Loucy (cell line): ENCODE results near the gene GABRA1.

Experiments
- H2AFZ ChIP-seq: fragments of 200-600 bp; sonication (generic); 2 replicates; pipeline ENCODE4 v1.6.0; 2016; ENCODE audit warnings: antibody characterized with exemption, mild to moderate bottlenecking, low read length, moderate library complexity
- H3F3A ChIP-seq: fragments of 200-600 bp; 2 replicates; pipeline ENCODE4 v1.6.0; 2016; ENCODE audit warnings: antibody characterized with exemption, low read depth, mild to moderate bottlenecking
- H3K27me3 ChIP-seq: fragments of 200-600 bp; sonication (generic); 2 replicates; pipeline ENCODE4 v1.6.1; 2014; ENCODE audit warnings: low read length, mild to moderate bottlenecking; ENCODE audit not compliant: insufficient read depth, poor library complexity, severe bottlenecking
- H3K36me3 ChIP-seq: fragments of 200-600 bp; sonication (generic); 2 replicates; pipeline ENCODE4 v1.6.1; 2016; ENCODE audit warnings: low read length; ENCODE audit not compliant: insufficient read depth
- H3K4me1 ChIP-seq: fragments of 200-600 bp; sonication (generic); 2 replicates; pipeline ENCODE4 v1.5.1; 2014; ENCODE audit warnings: low read length, mild to moderate bottlenecking; ENCODE audit not compliant: insufficient read depth, poor library complexity, severe bottlenecking
- H3K4me2 ChIP-seq: fragments of 200-600 bp; sonication (generic); 2 replicates; pipeline ENCODE4 v1.6.0; 2014; ENCODE audit warnings: antibody characterized with exemption, low read length, low read depth, mild to moderate bottlenecking; ENCODE audit not compliant: poor library complexity, severe bottlenecking
- H3K4me3 ChIP-seq: fragments of 200-600 bp; sonication (generic); 2 replicates; pipeline ENCODE4 v1.5.1; 2014; ENCODE audit warnings: low read length, mild to moderate bottlenecking, mixed read lengths; ENCODE audit not compliant: poor library complexity, severe bottlenecking
- H3K79me2 ChIP-seq: fragments of 200-600 bp; sonication (generic); 2 replicates; pipeline ENCODE4 v1.6.1; 2014; ENCODE audit warnings: low read length; ENCODE audit not compliant: insufficient read depth
- H3K9ac ChIP-seq: fragments of 200-600 bp; sonication (generic); 2 replicates; pipeline ENCODE4 v1.6.0; 2014; ENCODE audit warnings: mild to moderate bottlenecking, low read depth, low read length, moderate library complexity; ENCODE audit not compliant: poor library complexity, severe bottlenecking
- H3K9me2 ChIP-seq: fragments of 200-600 bp; sonication (generic); replicated peaks from 2 replicates; pipeline ENCODE4 v1.6.1; 2016; ENCODE audit warnings: low read depth, low read length, mixed read lengths
- H3K9me3 ChIP-seq: fragments of 200-600 bp; sonication (generic); 2 replicates; pipeline ENCODE4 v1.6.1; 2014; ENCODE audit warnings: mild to moderate bottlenecking, antibody characterized with exemption, low read length, low read depth; ENCODE audit not compliant: insufficient read depth
- H4K20me1 ChIP-seq: fragments of 200-600 bp; sonication (generic); 2 replicates; pipeline ENCODE4 v1.6.0; 2014; ENCODE audit warnings: antibody characterized with exemption, low read length, mild to moderate bottlenecking; ENCODE audit not compliant: insufficient read depth, poor library complexity, severe bottlenecking
- EZH2phosphoT487 ChIP-seq: fragments of 200-600 bp; IDR thresholded peaks from 2 replicates; pipeline ENCODE4 v1.6.1; 2018; ENCODE audit warnings: antibody characterized with exemption, mild to moderate bottlenecking, moderate library complexity, borderline replicate concordance
- TF ChIP-seq, protein P1 (sequence below): fragments of 200-600 bp; sonication (generic); conservative IDR thresholded peaks from 2 replicates; pipeline ENCODE4 v1.5.1; 2014; ENCODE audit warnings: mild to moderate bottlenecking, antibody characterized with exemption, low read length

GABRA1 gene

DNA sequence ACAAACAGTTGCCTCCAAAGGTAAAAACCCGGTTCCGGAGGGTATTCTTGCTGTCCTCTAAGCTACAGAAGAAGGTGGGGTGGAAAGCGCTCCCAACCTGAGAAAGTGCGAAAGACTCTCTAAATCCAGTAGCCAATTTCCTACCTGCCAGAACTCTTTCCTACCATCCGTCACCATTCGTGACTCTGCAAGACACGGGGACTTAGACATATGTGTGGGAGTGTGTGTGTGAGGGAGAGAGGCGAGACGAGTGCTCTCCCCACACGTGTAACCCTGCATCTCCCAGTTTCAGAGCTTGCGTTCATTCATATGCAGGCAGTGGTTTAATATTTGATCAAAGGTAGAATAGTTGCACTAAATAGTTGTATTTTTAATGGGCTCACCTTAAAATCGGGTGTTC is 473 bp upstream of the GABRA1 start:
- Histone ChIP-seq H3K4me1 (no peaks in the 10 kb centered on the region), H3K4me3 (no peak overlapping the region), H3F3A (no peaks in the 10 kb centered on the region), H3K79me2 (no peaks in the 10 kb centered on the region), H3K36me3 (no peaks in the 10 kb centered on the region), H3K27me3 (no peaks in the 10 kb centered on the region), H3K9me3 (no peaks in the 10 kb centered on the region), H3K4me2 (no peak overlapping the region), H3K9ac (no peak overlapping the region), H3K9me2 (no peaks in the 10 kb centered on the region), H2AFZ (no peak overlapping the region), H4K20me1 (no peaks in the 10 kb centered on the region)
- TF ChIP-seq EZH2phosphoT487, result no peak
- TF ChIP-seq, protein P1, sequence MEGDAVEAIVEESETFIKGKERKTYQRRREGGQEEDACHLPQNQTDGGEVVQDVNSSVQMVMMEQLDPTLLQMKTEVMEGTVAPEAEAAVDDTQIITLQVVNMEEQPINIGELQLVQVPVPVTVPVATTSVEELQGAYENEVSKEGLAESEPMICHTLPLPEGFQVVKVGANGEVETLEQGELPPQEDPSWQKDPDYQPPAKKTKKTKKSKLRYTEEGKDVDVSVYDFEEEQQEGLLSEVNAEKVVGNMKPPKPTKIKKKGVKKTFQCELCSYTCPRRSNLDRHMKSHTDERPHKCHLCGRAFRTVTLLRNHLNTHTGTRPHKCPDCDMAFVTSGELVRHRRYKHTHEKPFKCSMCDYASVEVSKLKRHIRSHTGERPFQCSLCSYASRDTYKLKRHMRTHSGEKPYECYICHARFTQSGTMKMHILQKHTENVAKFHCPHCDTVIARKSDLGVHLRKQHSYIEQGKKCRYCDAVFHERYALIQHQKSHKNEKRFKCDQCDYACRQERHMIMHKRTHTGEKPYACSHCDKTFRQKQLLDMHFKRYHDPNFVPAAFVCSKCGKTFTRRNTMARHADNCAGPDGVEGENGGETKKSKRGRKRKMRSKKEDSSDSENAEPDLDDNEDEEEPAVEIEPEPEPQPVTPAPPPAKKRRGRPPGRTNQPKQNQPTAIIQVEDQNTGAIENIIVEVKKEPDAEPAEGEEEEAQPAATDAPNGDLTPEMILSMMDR, result no peak

DNA sequence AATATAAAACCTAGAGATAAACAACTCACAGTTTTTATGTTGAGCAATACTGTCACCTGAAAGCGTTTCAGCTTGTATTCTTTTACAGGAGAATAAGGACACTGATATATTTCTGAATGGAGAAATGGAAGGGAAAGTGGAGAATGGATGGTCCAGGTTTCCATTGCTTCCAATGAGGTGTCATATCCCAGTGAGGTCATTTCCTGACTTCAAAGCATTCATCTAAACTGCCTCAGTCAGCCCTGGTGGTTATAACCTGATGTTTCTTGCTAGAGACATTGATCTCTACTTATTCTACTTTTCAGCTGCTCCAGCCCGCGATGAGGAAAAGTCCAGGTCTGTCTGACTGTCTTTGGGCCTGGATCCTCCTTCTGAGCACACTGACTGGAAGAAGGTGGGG is 2.6 kb downstream of the GABRA1 start:
- no peak overlapping the region for H2AFZ ChIP-seq
- no peaks in the 10 kb centered on the region for H3K27me3 ChIP-seq
- no peaks in the 10 kb centered on the region for H3K9me2 ChIP-seq
- no peaks in the 10 kb centered on the region for H4K20me1 ChIP-seq
- no peaks in the 10 kb centered on the region for H3K9me3 ChIP-seq
- no peak overlapping the region for H3K4me2 ChIP-seq
- TF ChIP-seq, protein P1, result no peak
- TF ChIP-seq EZH2phosphoT487, result no peak
- H3K4me3 ChIP-seq, result no peak overlapping the region
- no peak overlapping the region for H3K9ac ChIP-seq
- no peaks in the 10 kb centered on the region for H3K4me1 ChIP-seq
- no peaks in the 10 kb centered on the region for H3K79me2 ChIP-seq
- H3K36me3 ChIP-seq, result no peaks in the 10 kb centered on the region
- no peaks in the 10 kb centered on the region for H3F3A ChIP-seq

DNA sequence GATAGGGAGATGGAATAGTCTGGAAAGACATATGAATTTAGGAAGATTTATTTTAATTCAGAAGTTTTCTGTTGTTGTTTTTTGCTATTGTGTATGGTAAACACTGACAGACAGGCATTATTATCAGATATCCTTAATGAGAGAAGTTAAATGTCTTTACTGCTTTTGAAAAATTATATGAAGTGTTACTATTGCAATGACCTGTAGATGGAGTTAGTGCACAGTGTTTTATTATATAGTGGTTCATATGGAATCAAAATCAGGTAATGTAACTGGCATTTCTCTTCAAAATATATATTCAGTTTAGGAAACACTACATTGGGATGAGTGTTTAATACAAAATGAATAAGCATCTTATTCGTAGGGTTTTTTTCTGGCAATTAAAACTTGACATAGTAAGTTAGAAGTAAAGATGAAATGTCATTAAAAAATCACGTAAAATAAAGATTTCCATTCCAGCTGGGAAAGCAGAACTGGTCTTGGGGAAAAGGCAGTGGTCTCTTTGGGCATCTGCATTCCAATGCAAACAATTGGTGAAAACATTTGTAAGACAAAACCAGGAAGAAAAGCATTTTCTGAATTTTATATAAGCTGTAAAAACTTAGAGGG is 3.9 kb downstream of the GABRA1 start:
- TF ChIP-seq, protein P1, result peak; percentile 47
- TF ChIP-seq EZH2phosphoT487, result no peak

More for the DNA sequence above, 3.9 kb downstream of the GABRA1 start:
- H3F3A ChIP-seq, result no peaks in the 10 kb centered on the region
- H2AFZ ChIP-seq, result no peak overlapping the region
- H3K79me2 ChIP-seq, result no peaks in the 10 kb centered on the region
- H3K4me3 ChIP-seq, result no peak overlapping the region
- no peaks in the 10 kb centered on the region for H3K36me3 ChIP-seq
- no peaks in the 10 kb centered on the region for H4K20me1 ChIP-seq
- H3K9ac ChIP-seq, result no peak overlapping the region
- H3K9me3 ChIP-seq, result no peaks in the 10 kb centered on the region
- H3K4me2 ChIP-seq, result no peak overlapping the region
- H3K27me3 ChIP-seq, result no peaks in the 10 kb centered on the region
- H3K9me2 ChIP-seq, result no peaks in the 10 kb centered on the region
- H3K4me1 ChIP-seq, result no peaks in the 10 kb centered on the region
